Psoas muscle (tissue), 8 donors: ENCODE measurements around the gene YES1. TPM values are rescaled to one million over a fixed set of nuclear protein-coding genes. Genes with fewer than 3 reads are reported as not detected.

Experiments
- ATAC-seq, 4 donors: fragments of 200-7000 bp; cut with Tn5 transposase; one replicate each; pipeline ENCODE4 v1.9.1; 2020; ENCODE audit warnings: moderate library complexity in 3 of 4, mild to moderate bottlenecking in 2 of 4
- DNase-seq, 2 donors: peaks; one replicate each; pipeline ENCODE4 v3.0.0-alpha.2; 2020
- H3K27ac ChIP-seq: fragments of 200-600 bp; one replicate; pipeline ENCODE4 v1.8.0; 2022
- H3K27me3 ChIP-seq, 3 donors: fragments of 200-600 bp in 1 of 3; one replicate each; pipeline versions ENCODE4 v1.6.1 to v1.8.0; 2013 to 2022; ENCODE audit warnings: low read length in 2 of 3, mild to moderate bottlenecking in 2 of 3, moderate library complexity in 1 of 3; ENCODE audit not compliant: insufficient read depth in 3 of 3
- H3K36me3 ChIP-seq, 2 donors: fragments of 200-600 bp in 1 of 2; one replicate each; pipeline versions ENCODE4 v1.6.1 to v1.8.0; 2013 to 2022; ENCODE audit warnings: low read depth in 1 of 2, mild to moderate bottlenecking in 1 of 2, moderate library complexity in 1 of 2; ENCODE audit not compliant: insufficient read depth in 1 of 2
- H3K4me1 ChIP-seq: fragments of 200-600 bp; one replicate; pipeline ENCODE4 v1.8.0; 2022
- H3K4me3 ChIP-seq: fragments of 200-600 bp; one replicate; pipeline ENCODE4 v1.8.0; 2022; ENCODE audit warnings: mild to moderate bottlenecking
- H3K9me3 ChIP-seq: fragments of 200-600 bp; one replicate; pipeline ENCODE4 v1.8.0; 2022
- WGBS, 3 donors: extraction: QIAGEN DNeasy Blood & Tissue Kit; methylation state at CpG; one replicate each; pipeline versions ENCODE4 v1.1.6 to v1.1.7; 2013; 5-methylcytosine and 5-hydroxymethylcytosine counted together
- intact Hi-C, 2 donors: fragments of 100-400 bp; cut with DNase I; formaldehyde crosslinking; loops; one replicate each; pipeline versions ENCODE4 v1.11.0 to v1.14.2; 2022
- polyA plus RNA-seq, 3 donors: library from polyadenylated mRNA; stranded (reverse); fragments of 200-250 nt; gene quantifications; one replicate each; pipeline ENCODE4 v1.2.3, GENCODE V29; 2013
- total RNA-seq, 4 donors: library from RNA; stranded (reverse); fragmentation: NEBNext Ultra II Directional in 2 of 4; extraction: Animal tissue kit (Norgen Biotek cat#: 25700) in 2 of 4; gene quantifications; one replicate each; pipeline versions ENCODE4 v1.2.1 to v1.2.4, GENCODE V29; 2021 to 2023
- TF ChIP-seq, protein P1 (sequence below): fragments of 200-600 bp; IDR thresholded peaks from one replicate; pipeline ENCODE4 v1.8.0; 2022; ENCODE audit warnings: antibody characterized with exemption
- donor health status: healthy with polysubstance abuse.
- donor health status: DM: no; HTN: no; CAD: no; lungs with moderate emphysema.
- donor health status: Bipolar disorder and iron deficiency.
- donor health status: healthy.
- donor health status: DM: yes; HTN: yes; CAD: no.
- donor health status: DM: no; HTN: no; CAD: no.
- donor health status: DM: no; HTN: no; CAD: no.
- donor health status: DM: yes; HTN: yes; CAD: no.

YES1 gene
- total and polyA plus RNA-seq, 7 donors = 8.7 to 29.5 (median 14.6) TPM

GRCh38 chr18:848062-848861, 36.2 kb upstream of the YES1 start:
- H3K27me3 ChIP-seq = no peaks in the 10 kb centered on the region
- H3K4me3 ChIP-seq = no peak overlapping the region
- intact Hi-C loops = no loop called here
- DNase-seq (no peak), ATAC-seq (no peak)
- no peak overlapping the region for H3K27ac ChIP-seq
- H3K9me3 ChIP-seq = no peaks in the 10 kb centered on the region
- no peaks in the 10 kb centered on the region for H3K4me1 ChIP-seq
- H3K36me3 ChIP-seq = no peaks in the 10 kb centered on the region
- TF ChIP-seq, protein P1, sequence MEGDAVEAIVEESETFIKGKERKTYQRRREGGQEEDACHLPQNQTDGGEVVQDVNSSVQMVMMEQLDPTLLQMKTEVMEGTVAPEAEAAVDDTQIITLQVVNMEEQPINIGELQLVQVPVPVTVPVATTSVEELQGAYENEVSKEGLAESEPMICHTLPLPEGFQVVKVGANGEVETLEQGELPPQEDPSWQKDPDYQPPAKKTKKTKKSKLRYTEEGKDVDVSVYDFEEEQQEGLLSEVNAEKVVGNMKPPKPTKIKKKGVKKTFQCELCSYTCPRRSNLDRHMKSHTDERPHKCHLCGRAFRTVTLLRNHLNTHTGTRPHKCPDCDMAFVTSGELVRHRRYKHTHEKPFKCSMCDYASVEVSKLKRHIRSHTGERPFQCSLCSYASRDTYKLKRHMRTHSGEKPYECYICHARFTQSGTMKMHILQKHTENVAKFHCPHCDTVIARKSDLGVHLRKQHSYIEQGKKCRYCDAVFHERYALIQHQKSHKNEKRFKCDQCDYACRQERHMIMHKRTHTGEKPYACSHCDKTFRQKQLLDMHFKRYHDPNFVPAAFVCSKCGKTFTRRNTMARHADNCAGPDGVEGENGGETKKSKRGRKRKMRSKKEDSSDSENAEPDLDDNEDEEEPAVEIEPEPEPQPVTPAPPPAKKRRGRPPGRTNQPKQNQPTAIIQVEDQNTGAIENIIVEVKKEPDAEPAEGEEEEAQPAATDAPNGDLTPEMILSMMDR = no peak
- 75 to 77% (median 76%) methylated on average over 8 of the region's 8 CpGs for WGBS, 3 donors

- no peaks in the 10 kb centered on the region for H3K27me3 ChIP-seq
- DNase-seq (no peak), ATAC-seq (peak in 2 of 4 donors; percentile 46 to 47)
- H3K4me1 ChIP-seq = no peaks in the 10 kb centered on the region
- H3K9me3 ChIP-seq = no peaks in the 10 kb centered on the region
- H3K36me3 ChIP-seq = no peaks in the 10 kb centered on the region
- TF ChIP-seq, protein P1 = no peak
- no peak overlapping the region for H3K4me3 ChIP-seq
- H3K27ac ChIP-seq = no peak overlapping the region
- 21 to 25% (median 23%) methylated on average over 9 of the region's 9 CpGs for WGBS, 3 donors
- intact Hi-C loops = no loop called here
Observed at GRCh38 chr18:845152-845819, 33.2 kb upstream of the YES1 start.

- Histone ChIP-seq H3K4me3 (no peak overlapping the region), H3K9me3 (no peaks in the 10 kb centered on the region), H3K27ac (no peak overlapping the region), H3K36me3 (no peaks in the 10 kb centered on the region), H3K27me3 (no peaks in the 10 kb centered on the region), H3K4me1 (no peaks in the 10 kb centered on the region)
- WGBS, 3 donors = 51 to 56% (median 52%) methylated on average over 15 of the region's 15 CpGs
- intact Hi-C loops = no loop called here
- ATAC-seq = no peak
- DNase-seq = no peak
- TF ChIP-seq, protein P1 = no peak
Observed at GRCh38 chr18:841647-842370, 29.8 kb upstream of the YES1 start.

DNA sequence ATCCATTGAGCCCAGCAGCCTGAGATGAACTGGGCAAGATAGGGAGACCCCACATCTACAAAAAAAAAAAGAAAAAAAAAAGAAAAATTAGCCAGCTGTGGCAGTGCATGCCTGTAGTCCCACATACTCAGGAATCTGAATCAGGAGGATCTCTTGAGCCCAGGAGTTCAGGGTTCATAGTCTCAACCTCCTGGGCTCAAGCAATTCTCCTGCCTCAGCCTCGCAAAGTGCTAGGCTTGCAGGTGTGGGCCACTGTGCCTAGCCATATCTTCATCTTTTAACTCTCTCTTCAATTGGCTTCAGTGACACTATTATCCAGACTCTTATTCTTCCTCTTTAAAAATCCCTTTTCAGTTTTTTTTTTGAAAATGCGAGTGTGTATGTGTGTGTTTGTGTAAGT, 28.5 kb upstream of the YES1 start:
- Histone ChIP-seq H3K9me3 (no peaks in the 10 kb centered on the region), H3K4me3 (no peak overlapping the region), H3K27me3 (no peaks in the 10 kb centered on the region), H3K4me1 (no peaks in the 10 kb centered on the region), H3K36me3 (no peaks in the 10 kb centered on the region), H3K27ac (no peak overlapping the region)
- intact Hi-C loops = no loop called here
- 94 to 96% (median 96%) methylated on average over 2 of the region's 2 CpGs for WGBS, 3 donors
- TF ChIP-seq, protein P1 = no peak
- DNase-seq (no peak), ATAC-seq (no peak)
